Measurements from ENCODE around the gene LGSN. TPM values are rescaled to one million over a fixed set of nuclear protein-coding genes. Genes with fewer than 3 reads are reported as not detected.

LGSN gene
- total and polyA plus RNA-seq, 4 donors: 0.04 to 3.5 (median 0.91) TPM

DNA sequence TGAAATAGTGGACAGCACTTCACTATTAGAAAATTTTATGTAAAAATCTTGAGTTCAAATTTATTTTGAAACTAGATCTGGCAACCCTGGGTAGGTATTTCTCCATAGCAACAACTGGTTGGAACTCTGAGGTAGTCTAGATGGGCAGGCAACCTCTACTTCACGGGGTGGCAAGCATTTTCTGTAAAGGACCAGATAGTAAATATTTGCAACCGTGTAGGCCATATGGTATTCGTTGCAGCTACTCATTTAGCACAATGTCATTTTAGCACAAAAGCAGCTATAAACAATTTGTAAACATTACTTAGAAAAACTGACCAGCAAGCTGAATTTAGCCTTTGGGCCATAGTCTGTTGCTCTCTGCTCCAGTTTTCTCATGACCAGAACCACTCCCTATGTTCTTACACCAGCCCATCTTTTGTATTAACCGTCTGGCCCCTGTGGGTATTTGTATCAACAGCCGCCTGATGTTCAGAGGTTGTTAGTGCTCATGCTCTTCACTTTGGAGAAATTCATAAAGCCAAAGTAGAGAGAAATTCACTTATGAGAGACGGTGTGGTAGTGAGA is 29.2 kb downstream of the LGSN start:
- no peaks in the 10 kb centered on the region for H3K27me3 ChIP-seq (ENCODE audit: control insufficient read depth in 3 of 3, insufficient read depth in 3 of 3, low read length in 2 of 3)
- DNase-seq (peak in 2 of 3 donors; percentile 30 to 54), ATAC-seq (ENCODE audit: insufficient read depth, low FRiP score) (no peak)
- TF ChIP-seq, protein P1, sequence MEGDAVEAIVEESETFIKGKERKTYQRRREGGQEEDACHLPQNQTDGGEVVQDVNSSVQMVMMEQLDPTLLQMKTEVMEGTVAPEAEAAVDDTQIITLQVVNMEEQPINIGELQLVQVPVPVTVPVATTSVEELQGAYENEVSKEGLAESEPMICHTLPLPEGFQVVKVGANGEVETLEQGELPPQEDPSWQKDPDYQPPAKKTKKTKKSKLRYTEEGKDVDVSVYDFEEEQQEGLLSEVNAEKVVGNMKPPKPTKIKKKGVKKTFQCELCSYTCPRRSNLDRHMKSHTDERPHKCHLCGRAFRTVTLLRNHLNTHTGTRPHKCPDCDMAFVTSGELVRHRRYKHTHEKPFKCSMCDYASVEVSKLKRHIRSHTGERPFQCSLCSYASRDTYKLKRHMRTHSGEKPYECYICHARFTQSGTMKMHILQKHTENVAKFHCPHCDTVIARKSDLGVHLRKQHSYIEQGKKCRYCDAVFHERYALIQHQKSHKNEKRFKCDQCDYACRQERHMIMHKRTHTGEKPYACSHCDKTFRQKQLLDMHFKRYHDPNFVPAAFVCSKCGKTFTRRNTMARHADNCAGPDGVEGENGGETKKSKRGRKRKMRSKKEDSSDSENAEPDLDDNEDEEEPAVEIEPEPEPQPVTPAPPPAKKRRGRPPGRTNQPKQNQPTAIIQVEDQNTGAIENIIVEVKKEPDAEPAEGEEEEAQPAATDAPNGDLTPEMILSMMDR (IDR thresholded peaks at IDR 0.05; ENCODE audit: control extremely low read depth, extremely low read depth): no peak
- H3K4me1 ChIP-seq (ENCODE audit: control insufficient read depth in 5 of 5, insufficient read depth in 5 of 5, low read length in 5 of 5): peaks cover 0 to 10% (median 0%) of the 10 kb centered on the region in 5 donors
- H3K9me3 ChIP-seq (ENCODE audit: control insufficient read depth in 4 of 4, insufficient read depth in 3 of 4, low read length in 3 of 4): no peaks in the 10 kb centered on the region
- no peak overlapping the region for H3K9ac ChIP-seq (ENCODE audit: insufficient read depth in 1 of 2, low read length in 2 of 2)
- no peak overlapping the region for H3K27ac ChIP-seq (ENCODE audit: low read depth in 1 of 2, low read length in 1 of 2)
- no peaks in the 10 kb centered on the region for H3K36me3 ChIP-seq (ENCODE audit: control insufficient read depth in 4 of 4, insufficient read depth in 4 of 4, low read length in 4 of 4)
- no peak overlapping the region for H3K4me3 ChIP-seq
- 79 to 84% methylated on average over 6 of the region's 6 CpGs for WGBS, 2 donors

DNA sequence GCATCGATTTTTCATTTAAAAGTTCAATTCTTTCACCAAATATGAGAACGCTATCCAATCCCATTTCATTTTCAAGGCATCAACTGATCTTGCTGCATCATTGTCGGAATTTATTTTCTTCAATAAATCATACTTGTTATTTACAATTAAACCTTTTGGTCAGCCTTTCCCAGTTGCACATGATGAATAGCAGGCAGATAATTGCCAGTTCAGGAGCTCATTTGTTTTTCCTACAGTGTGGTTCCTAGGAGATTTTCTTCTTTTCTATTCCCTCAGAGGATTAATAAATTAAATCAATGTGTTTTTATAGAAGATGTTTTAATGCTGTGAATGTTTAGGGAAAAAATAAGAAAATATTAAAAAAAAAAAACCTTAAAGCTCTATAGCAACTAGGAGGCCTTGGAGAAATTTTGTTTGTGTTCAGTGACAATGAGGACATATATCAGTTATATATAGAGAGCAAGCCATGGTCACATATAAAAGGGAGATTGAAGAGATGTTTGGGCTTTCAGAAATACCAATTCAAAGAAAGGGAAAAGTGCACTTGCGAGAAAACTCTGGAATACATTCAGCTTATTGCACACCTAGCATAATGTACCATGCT is 30.4 kb downstream of the LGSN start:
- TF ChIP-seq, protein P1 (IDR thresholded peaks at IDR 0.05; ENCODE audit: control extremely low read depth, extremely low read depth): no peak
- ATAC-seq (ENCODE audit: insufficient read depth, low FRiP score) (no peak), DNase-seq (no peak)
- H3K4me3 ChIP-seq: no peak overlapping the region
- H3K4me1 ChIP-seq (ENCODE audit: control insufficient read depth in 5 of 5, insufficient read depth in 5 of 5, low read length in 5 of 5): peaks cover 0 to 9% (median 0%) of the 10 kb centered on the region in 5 donors
- H3K9ac ChIP-seq (ENCODE audit: insufficient read depth in 1 of 2, low read length in 2 of 2): no peak overlapping the region
- no peak overlapping the region for H3K27ac ChIP-seq (ENCODE audit: low read depth in 1 of 2, low read length in 1 of 2)
- WGBS, 2 donors: 92 to 94% methylated on average over 4 of the region's 4 CpGs
- no peaks in the 10 kb centered on the region for H3K27me3 ChIP-seq (ENCODE audit: control insufficient read depth in 3 of 3, insufficient read depth in 3 of 3, low read length in 2 of 3)
- H3K36me3 ChIP-seq (ENCODE audit: control insufficient read depth in 4 of 4, insufficient read depth in 4 of 4, low read length in 4 of 4): no peaks in the 10 kb centered on the region
- no peaks in the 10 kb centered on the region for H3K9me3 ChIP-seq (ENCODE audit: control insufficient read depth in 4 of 4, insufficient read depth in 3 of 4, low read length in 3 of 4)

DNA sequence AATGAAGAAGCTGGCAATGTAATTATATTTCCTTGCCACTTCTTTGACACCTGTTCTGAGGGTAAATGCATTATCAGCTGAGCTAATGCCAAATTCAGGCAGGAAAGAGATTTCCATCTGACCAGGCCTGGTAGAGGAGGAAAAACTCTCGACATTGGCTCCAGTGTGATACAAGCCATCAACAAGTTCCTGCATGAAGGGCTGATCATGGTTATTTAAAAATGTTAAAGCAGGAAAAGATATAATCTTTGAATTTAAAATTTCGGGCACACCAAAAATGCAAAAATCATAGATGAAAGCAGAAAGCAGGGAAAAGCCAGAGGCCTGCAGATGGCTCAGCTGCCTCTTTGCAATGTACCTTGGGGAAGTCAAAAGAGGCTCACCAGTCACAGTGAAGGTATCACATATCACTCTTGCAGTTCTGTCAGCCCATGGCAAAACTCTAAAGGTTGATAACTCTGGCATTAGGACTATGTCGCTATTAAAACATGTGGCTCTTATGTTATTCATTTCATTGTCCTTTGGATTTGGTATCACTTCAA is 39.1 kb downstream of the LGSN start:
- no peak overlapping the region for H3K27ac ChIP-seq (ENCODE audit: low read depth in 1 of 2, low read length in 1 of 2)
- no peak overlapping the region for H3K9ac ChIP-seq (ENCODE audit: insufficient read depth in 1 of 2, low read length in 2 of 2)
- H3K4me1 ChIP-seq (ENCODE audit: control insufficient read depth in 5 of 5, insufficient read depth in 5 of 5, low read length in 5 of 5): peaks cover 0 to 7% (median 0%) of the 10 kb centered on the region in 5 donors
- no peak for DNase-seq
- no peaks in the 10 kb centered on the region for H3K9me3 ChIP-seq (ENCODE audit: control insufficient read depth in 4 of 4, insufficient read depth in 3 of 4, low read length in 3 of 4)
- H3K27me3 ChIP-seq (ENCODE audit: control insufficient read depth in 3 of 3, insufficient read depth in 3 of 3, low read length in 2 of 3): no peaks in the 10 kb centered on the region
- 71 to 86% methylated on average over 3 of the region's 3 CpGs for WGBS, 2 donors
- no peak for ATAC-seq (ENCODE audit: insufficient read depth, low FRiP score)
- no peaks in the 10 kb centered on the region for H3K36me3 ChIP-seq (ENCODE audit: control insufficient read depth in 4 of 4, insufficient read depth in 4 of 4, low read length in 4 of 4)
- no peak overlapping the region for H3K4me3 ChIP-seq
- TF ChIP-seq, protein P1 (IDR thresholded peaks at IDR 0.05; ENCODE audit: control extremely low read depth, extremely low read depth): no peak

Measured in lung (tissue), 12 donors.